Stimulated activated CD8-positive, alpha-beta memory T cell treated with anti-CD3 and anti-CD28 coated beads, Interleukin-15, amount 100 ng/mL, for 24 hours (primary cell): ENCODE results near the gene FBXL17.

Experiments
- DNase-seq: peaks from one replicate; pipeline ENCODE4 v3.0.0-alpha.2; 2020; ENCODE audit warnings: low read depth

Gene FBXL17

GRCh38 chr5:107809201-107810034 lies 572.5 kb downstream of the FBXL17 start:
- no peak for DNase-seq
